Neural progenitor cell (in vitro differentiated cells): Measurements from ENCODE around the gene AATK. TPM values are rescaled to one million over a fixed set of nuclear protein-coding genes. Genes with fewer than 3 reads are reported as not detected.

Experiments used
- DNase-seq: peaks from one replicate; pipeline ENCODE4 v3.0.0-alpha.2; 2016; ENCODE audit warnings: low spot score
- H2AFZ ChIP-seq: fragments of 200-600 bp; sonication (generic); replicated peaks from 2 replicates; pipeline ENCODE4 v1.6.1; 2016; ENCODE audit warnings: antibody characterized with exemption
- H3F3A ChIP-seq: fragments of 200-600 bp; sonication (generic); 2 replicates; pipeline ENCODE4 v1.6.1; 2016; ENCODE audit warnings: antibody characterized with exemption, low read depth
- H3K27ac ChIP-seq: fragments of 200-600 bp; sonication (generic); 2 replicates; pipeline ENCODE4 v1.5.1; 2016; ENCODE audit warnings: mild to moderate bottlenecking
- H3K27me3 ChIP-seq: fragments of 200-600 bp; sonication (generic); 2 replicates; pipeline ENCODE4 v1.6.1; 2016; ENCODE audit warnings: mild to moderate bottlenecking, moderate library complexity
- H3K36me3 ChIP-seq: fragments of 200-600 bp; sonication (generic); 2 replicates; pipeline ENCODE4 v1.5.1; 2016
- H3K4me1 ChIP-seq: fragments of 200-600 bp; sonication (generic); 2 replicates; pipeline ENCODE4 v1.6.1; 2016; ENCODE audit warnings: mixed run types
- H3K4me2 ChIP-seq: fragments of 200-600 bp; sonication (generic); 2 replicates; pipeline ENCODE4 v1.6.1; 2016
- H3K4me3 ChIP-seq: fragments of 200-600 bp; sonication (generic); 2 replicates; pipeline ENCODE4 v1.5.1; 2016
- H3K79me2 ChIP-seq: fragments of 200-600 bp; sonication (generic); 2 replicates; pipeline ENCODE4 v1.6.1; 2016; ENCODE audit warnings: low read depth
- H3K9ac ChIP-seq: fragments of 200-600 bp; sonication (generic); 2 replicates; pipeline ENCODE4 v1.6.1; 2016
- H3K9me3 ChIP-seq: fragments of 200-600 bp; sonication (generic); 2 replicates; pipeline ENCODE4 v1.5.1; 2016; ENCODE audit warnings: low read depth
- H4K20me1 ChIP-seq: fragments of 200-600 bp; sonication (generic); 2 replicates; pipeline ENCODE4 v1.6.1; 2016; ENCODE audit warnings: low read depth
- H3K27ac Mint-ChIP-seq: 3 replicates; pipeline ENCODE4 v1.8.0; 2021; ENCODE audit warnings: mixed read lengths
- H3K27me3 Mint-ChIP-seq: 2 replicates; pipeline ENCODE4 v1.8.0; 2022; ENCODE audit warnings: low read depth, mild to moderate bottlenecking, inconsistent platforms, moderate library complexity, mixed read lengths; ENCODE audit not compliant: insufficient read depth
- H3K36me3 Mint-ChIP-seq: 3 replicates; pipeline ENCODE4 v1.8.0; 2021; ENCODE audit warnings: mixed read lengths
- H3K4me1 Mint-ChIP-seq: 3 replicates; pipeline ENCODE4 v1.8.0; 2021; ENCODE audit warnings: mixed read lengths
- H3K4me3 Mint-ChIP-seq: 3 replicates; pipeline ENCODE4 v1.8.0; 2021; ENCODE audit warnings: mild to moderate bottlenecking, moderate library complexity, mixed read lengths
- H3K9me3 Mint-ChIP-seq: 3 replicates; pipeline ENCODE4 v1.8.0; 2020; ENCODE audit warnings: mixed read lengths
- CTCF ChIP-seq: fragments of 200-600 bp; sonication (generic); IDR thresholded peaks from 2 replicates; pipeline ENCODE4 v1.5.1; 2017; ENCODE audit warnings: antibody characterized with exemption, mild to moderate bottlenecking
- EZH2 ChIP-seq: fragments of 200-600 bp; sonication (generic); IDR thresholded peaks from 2 replicates; pipeline ENCODE4 v1.6.1; 2017; ENCODE audit warnings: antibody characterized with exemption, mild to moderate bottlenecking, moderate library complexity
- EZH2phosphoT487 ChIP-seq: fragments of 200-600 bp; sonication (generic); IDR thresholded peaks from 2 replicates; pipeline ENCODE4 v1.6.1; 2017; ENCODE audit warnings: antibody characterized with exemption
- total RNA-seq: library from RNA; depleted of rRNA; stranded (reverse); fragments of >200 nt; gene quantifications from 2 replicates; pipeline ENCODE4 v1.2.3, GENCODE V29; 2015; ENCODE audit warnings: low replicate concordance

Gene AATK
- total RNA-seq, 1 donor from 2014 or later, result 0.32 TPM

GRCh38 chr17:81085420-81085911 is 80.6 kb downstream of the AATK start:
- H3K36me3 ChIP-seq, result no peaks in the 10 kb centered on the region
- DNase-seq, result no peak
- Mint-ChIP-seq H3K27ac (no peak overlapping the region), H3K27me3 (peaks cover 5% of the 10 kb centered on the region), H3K36me3 (peaks cover 4% of the 10 kb centered on the region), H3K9me3 (no peaks in the 10 kb centered on the region), H3K4me3 (no peak overlapping the region), H3K4me1 (peaks cover 8% of the 10 kb centered on the region)
- no peak overlapping the region for H3K9ac ChIP-seq
- H3K79me2 ChIP-seq, result no peaks in the 10 kb centered on the region
- H3K4me2 ChIP-seq, result no peak overlapping the region
- H4K20me1 ChIP-seq, result peaks cover 4% of the 10 kb centered on the region
- H3F3A ChIP-seq, result no peaks in the 10 kb centered on the region
- H3K4me1 ChIP-seq, result peaks cover 1% of the 10 kb centered on the region
- no peak overlapping the region for H3K27ac ChIP-seq
- H3K9me3 ChIP-seq, result no peaks in the 10 kb centered on the region
- no peaks in the 10 kb centered on the region for H3K27me3 ChIP-seq
- TF ChIP-seq EZH2phosphoT487, result no peak
- TF ChIP-seq CTCF, result no peak
- no peak for TF ChIP-seq EZH2
- no peak overlapping the region for H3K4me3 ChIP-seq
- no peak overlapping the region for H2AFZ ChIP-seq

GRCh38 chr17:81084680-81085419 is 81.2 kb downstream of the AATK start:
- peaks cover 6% of the 10 kb centered on the region for H3K4me1 Mint-ChIP-seq
- Histone ChIP-seq H3F3A (no peaks in the 10 kb centered on the region), H3K4me2 (no peak overlapping the region), H4K20me1 (peaks cover 7% of the 10 kb centered on the region), H3K9ac (no peak overlapping the region), H3K36me3 (no peaks in the 10 kb centered on the region), H3K4me1 (peaks cover 5% of the 10 kb centered on the region), H3K79me2 (no peaks in the 10 kb centered on the region), H3K27me3 (no peaks in the 10 kb centered on the region), H3K27ac (no peak overlapping the region), H3K4me3 (no peak overlapping the region), H2AFZ (no peak overlapping the region), H3K9me3 (no peaks in the 10 kb centered on the region)
- peaks cover 2% of the 10 kb centered on the region for H3K27me3 Mint-ChIP-seq
- no peak for TF ChIP-seq EZH2
- TF ChIP-seq EZH2phosphoT487, result no peak
- no peak for TF ChIP-seq CTCF
- no peaks in the 10 kb centered on the region for H3K9me3 Mint-ChIP-seq
- H3K4me3 Mint-ChIP-seq, result no peak overlapping the region
- DNase-seq, result no peak
- H3K27ac Mint-ChIP-seq, result no peak overlapping the region
- H3K36me3 Mint-ChIP-seq, result peaks cover 4% of the 10 kb centered on the region

- H3K4me2 ChIP-seq, result no peak overlapping the region
- H3K36me3 Mint-ChIP-seq, result peaks cover 8% of the 10 kb centered on the region
- no peak overlapping the region for H2AFZ ChIP-seq
- H3F3A ChIP-seq, result no peaks in the 10 kb centered on the region
- no peaks in the 10 kb centered on the region for H3K36me3 ChIP-seq
- no peaks in the 10 kb centered on the region for H3K27me3 ChIP-seq
- peaks cover 7% of the 10 kb centered on the region for H4K20me1 ChIP-seq
- H3K27ac Mint-ChIP-seq, result peak overlapping the region; percentile 87
- peaks cover 6% of the 10 kb centered on the region for H3K4me1 ChIP-seq
- no peak for TF ChIP-seq EZH2
- no peak for TF ChIP-seq EZH2phosphoT487
- TF ChIP-seq CTCF, result no peak
- no peak for DNase-seq
- H3K4me3 Mint-ChIP-seq, result no peak overlapping the region
- no peak overlapping the region for H3K4me3 ChIP-seq
- H3K27me3 Mint-ChIP-seq, result peaks cover 6% of the 10 kb centered on the region
- no peak overlapping the region for H3K27ac ChIP-seq
- no peaks in the 10 kb centered on the region for H3K9me3 ChIP-seq
- H3K9me3 Mint-ChIP-seq, result no peaks in the 10 kb centered on the region
- peaks cover 11% of the 10 kb centered on the region for H3K4me1 Mint-ChIP-seq
- H3K9ac ChIP-seq, result no peak overlapping the region
- no peaks in the 10 kb centered on the region for H3K79me2 ChIP-seq
Observed at GRCh38 chr17:81083125-81083765, 82.8 kb downstream of the AATK start.
